Epithelial cell of esophagus (primary cell): ENCODE measurements around the gene CCDC136.

ENCODE experiments used
- DNase-seq: peaks from one replicate; pipeline ENCODE4 v3.0.0; 2010; ENCODE audit warnings: low read depth
- H3K4me3 ChIP-seq: 2 replicates; pipeline ENCODE4 v1.5.1; 2011; ENCODE audit warnings: mild to moderate bottlenecking, low read length, control low read depth
- CTCF ChIP-seq: IDR thresholded peaks from 2 replicates; pipeline ENCODE4 v1.5.1; 2011; ENCODE audit warnings: low read depth, mild to moderate bottlenecking, low read length, control low read depth, inconsistent platforms; ENCODE audit not compliant: insufficient read depth; ENCODE audit errors: missing control alignments

The CCDC136 gene

DNA sequence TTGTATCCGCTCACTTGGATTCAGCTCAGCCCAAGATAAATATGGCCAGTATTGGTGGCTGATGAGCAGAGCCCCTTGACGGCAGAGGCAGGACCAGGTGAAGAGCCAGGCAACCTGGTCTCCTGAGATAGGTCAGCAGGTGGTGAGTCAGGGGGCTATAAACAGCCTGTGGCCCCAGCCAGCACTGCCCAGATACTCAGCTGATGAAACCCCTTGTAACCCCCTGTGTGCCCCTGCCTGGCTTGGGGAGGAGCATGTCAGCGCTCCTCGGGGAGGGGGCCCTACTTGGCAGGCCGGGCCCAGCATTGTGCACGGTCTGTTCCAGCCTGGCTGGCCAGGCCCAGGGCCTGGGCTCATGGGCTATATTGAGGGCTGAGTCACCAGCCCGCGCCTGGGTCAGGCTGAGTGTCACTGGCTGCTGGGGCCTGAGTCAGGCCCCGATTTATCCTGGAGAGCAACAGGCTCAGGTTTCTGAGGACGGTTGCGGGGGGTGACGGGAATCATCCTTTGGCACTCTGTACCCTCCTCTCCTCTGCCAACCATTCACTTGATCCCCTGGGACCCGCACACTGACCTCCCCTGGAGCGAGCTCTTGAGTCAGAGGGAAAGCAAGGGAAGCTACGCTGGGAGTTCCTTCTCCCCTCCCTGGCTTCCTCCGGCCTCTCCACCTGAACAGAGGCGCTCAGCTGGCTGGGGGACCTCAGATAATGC is 35.6 kb downstream of the CCDC136 start:
- peak; percentile 45 for DNase-seq

DNA sequence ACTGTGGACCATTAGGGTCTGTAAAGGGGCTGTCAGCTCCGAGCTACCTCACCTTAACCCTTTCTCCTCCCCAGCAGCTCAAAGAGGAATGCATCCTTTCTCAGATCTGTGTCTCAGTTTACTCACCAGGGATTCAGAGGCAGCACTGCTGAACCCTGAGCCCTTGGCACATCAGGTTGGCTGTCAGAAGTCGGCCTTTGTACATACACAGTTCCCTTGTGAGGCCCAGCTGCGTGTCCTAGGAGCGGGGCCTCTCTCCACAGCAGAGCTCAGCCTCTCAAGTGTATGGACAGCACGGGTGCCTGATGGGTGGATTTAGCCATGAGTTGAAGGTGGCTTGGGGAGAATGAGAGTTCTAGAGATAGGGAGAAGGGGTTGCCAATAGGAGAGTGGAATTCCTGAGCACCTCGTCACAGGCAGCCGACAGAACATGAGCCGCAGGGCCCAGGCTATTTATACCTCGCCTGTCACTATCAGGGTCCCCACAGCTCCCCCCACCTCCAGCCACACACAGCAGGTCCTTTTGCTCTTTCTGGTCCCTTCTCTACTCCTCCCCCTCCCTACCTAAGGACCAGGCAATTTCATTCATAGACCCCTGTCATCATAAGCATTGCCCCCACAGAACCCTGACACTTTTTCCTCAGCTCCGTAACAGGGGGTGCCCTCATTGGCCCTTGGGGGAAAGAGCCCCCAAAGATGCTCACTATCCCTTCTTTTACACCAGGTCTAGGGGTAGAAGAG is 36.4 kb downstream of the CCDC136 start:
- DNase-seq: peak; percentile 28

More for the DNA sequence above, 35.6 kb downstream of the CCDC136 start:
- no peak for TF ChIP-seq CTCF
- H3K4me3 ChIP-seq: no peak overlapping the region

DNA sequence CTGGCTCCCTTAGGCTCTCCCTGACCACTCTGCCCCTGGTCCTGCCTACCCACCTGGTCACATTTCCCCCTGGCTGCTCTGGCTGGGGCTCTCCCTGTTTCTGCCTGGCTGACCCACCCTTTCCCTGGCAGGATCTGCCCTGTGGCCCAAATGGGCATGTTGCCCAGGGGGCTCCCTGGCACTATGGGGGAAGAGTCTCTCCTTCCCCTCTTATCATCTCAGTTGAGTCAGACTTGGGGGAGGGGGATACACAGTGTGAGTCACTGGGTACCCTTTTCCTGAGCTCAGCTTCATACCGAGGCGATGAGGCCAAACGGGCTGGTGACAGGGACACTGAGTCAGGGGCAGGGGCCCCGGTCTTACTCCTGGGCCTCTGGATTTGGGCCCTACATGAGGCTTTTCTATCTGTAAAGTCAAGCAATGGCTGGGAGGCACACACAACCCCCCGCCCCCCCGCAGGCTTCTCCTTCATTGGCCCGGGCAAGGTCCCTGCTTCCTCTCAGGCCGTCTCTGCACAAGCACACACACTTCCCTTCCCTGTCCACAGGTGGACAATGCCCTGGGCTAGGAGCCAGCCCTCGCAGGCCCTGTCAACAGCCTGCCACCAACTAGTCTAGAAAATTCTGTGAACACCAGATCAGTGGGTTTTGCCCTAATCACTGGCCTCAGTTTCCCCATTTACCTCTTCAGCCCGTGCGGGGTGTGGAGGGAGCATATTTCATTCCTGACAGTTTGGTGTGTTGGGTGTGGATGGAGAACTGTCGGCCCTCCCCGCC is 37.8 kb downstream of the CCDC136 start:
- TF ChIP-seq CTCF: no peak
- no peak for DNase-seq
- H3K4me3 ChIP-seq: peak overlapping the region; percentile 18

More for the DNA sequence above, 36.4 kb downstream of the CCDC136 start:
- no peak for TF ChIP-seq CTCF
- H3K4me3 ChIP-seq: no peak overlapping the region

GRCh38 chr7:128830231-128831177 is 38.7 kb downstream of the CCDC136 start, which contains the start of gene FLNC:
FLNC (plus strand) TSS chr7:128830406; CDS start chr7:128830638, 232 bp downstream.
- DNase-seq: peak; percentile 45
- H3K4me3 ChIP-seq: peak within 1 kb of the TSS; percentile 21
- no peak for TF ChIP-seq CTCF

GRCh38 chr7:128831178-128831993 is 39.6 kb downstream of the CCDC136 start:
- no peak overlapping the region for H3K4me3 ChIP-seq
- no peak for DNase-seq
- TF ChIP-seq CTCF: no peak
